HEK293 (cell line): ENCODE results near the gene TDRD9.

Source experiments
- CTCF ChIA-PET: fragments of 350-600 bp; formaldehyde crosslinking; extraction: SDS; loops from one replicate; lab custom pipeline; 2021; ENCODE audit warnings: antibody characterized with exemption; lab: Yijun Ruan, JAX
- POLR2A ChIA-PET: fragments of 300-600 bp; formaldehyde crosslinking; extraction: SDS; loops from one replicate; lab custom pipeline; 2020; ENCODE audit warnings: antibody characterized with exemption, inconsistent platforms; lab: Yijun Ruan, JAX
- H3K27ac ChIP-seq: fragments of 200-500 bp; sonication (Bioruptor generic); 2 replicates; pipeline ENCODE4 v1.5.1; 2014; ENCODE audit warnings: low read depth, low read length, control low read depth, inconsistent platforms; ENCODE audit errors: extremely low read depth
- H3K36me3 ChIP-seq, 2 experiments: fragments of 200-500 bp in 1 of 2; sonication (Bioruptor generic) in 1 of 2; 1 replicate in 1 of 2; 2 replicates in 1 of 2; pipeline ENCODE4 v1.5.1; 2014 to 2017; ENCODE audit warnings: inconsistent platforms in 2 of 2, low read length in 2 of 2; ENCODE audit not compliant: control insufficient read depth in 2 of 2, insufficient read depth in 1 of 2
- H3K4me1 ChIP-seq: fragments of 200-500 bp; sonication (Bioruptor generic); 2 replicates; pipeline ENCODE4 v1.5.1; 2014; ENCODE audit warnings: mild to moderate bottlenecking, low read length, inconsistent platforms; ENCODE audit not compliant: control insufficient read depth, insufficient read depth
- H3K4me3 ChIP-seq: 2 replicates; pipeline ENCODE4 v1.5.1; 2011; ENCODE audit warnings: low read depth, mild to moderate bottlenecking, control low read depth, low read length, moderate library complexity
- H3K9me3 ChIP-seq: fragments of 200-500 bp; sonication (Bioruptor generic); 2 replicates; pipeline ENCODE4 v1.5.1; 2014; ENCODE audit warnings: low read depth, low read length, inconsistent platforms; ENCODE audit not compliant: control insufficient read depth, insufficient read depth
- GLI2 ChIP-seq: fragments of 450-650 bp; formaldehyde crosslinking; IDR thresholded peaks from 2 replicates; pipeline ENCODE4; 2017; ENCODE audit warnings: missing biosample characterization, missing genetic modification characterization, low read depth, borderline replicate concordance
- GLIS1 ChIP-seq: fragments of 450-650 bp; formaldehyde crosslinking; IDR thresholded peaks from 2 replicates; pipeline ENCODE4 v1.5.1; 2016; ENCODE audit warnings: missing biosample characterization, missing genetic modification characterization
- SALL2 ChIP-seq: fragments of 450-650 bp; formaldehyde crosslinking; IDR thresholded peaks from 2 replicates; pipeline ENCODE4 v1.5.0; 2017; ENCODE audit warnings: missing biosample characterization, mild to moderate bottlenecking, missing genetic modification characterization, borderline replicate concordance
- SP2 ChIP-seq: fragments of 450-650 bp; formaldehyde crosslinking; IDR thresholded peaks from 2 replicates; pipeline ENCODE4 v1.5.1; 2016; ENCODE audit warnings: missing biosample characterization, missing genetic modification characterization
- TRIM28 ChIP-seq: IDR thresholded peaks from 2 replicates; pipeline ENCODE4 v1.6.1; 2011; ENCODE audit warnings: low read length, control low read depth, borderline replicate concordance
- YY2 ChIP-seq: fragments of 450-650 bp; formaldehyde crosslinking; IDR thresholded peaks from 2 replicates; pipeline ENCODE4 v1.5.1; 2016; ENCODE audit warnings: missing biosample characterization, missing genetic modification characterization
- ZBTB21 ChIP-seq: fragments of 450-650 bp; formaldehyde crosslinking; IDR thresholded peaks from 2 replicates; pipeline ENCODE4 v1.5.1; 2017; ENCODE audit warnings: missing biosample characterization, missing genetic modification characterization
- ZBTB48 ChIP-seq: fragments of 450-650 bp; formaldehyde crosslinking; IDR thresholded peaks from 2 replicates; pipeline ENCODE4 v1.5.1; 2016; ENCODE audit warnings: missing biosample characterization, missing genetic modification characterization
- ZFHX2 ChIP-seq: fragments of 450-650 bp; formaldehyde crosslinking; conservative IDR thresholded peaks from 2 replicates; pipeline ENCODE4 v1.5.1; 2016; ENCODE audit warnings: missing biosample characterization, missing genetic modification characterization
- ZFP37 ChIP-seq: fragments of 450-650 bp; formaldehyde crosslinking; IDR thresholded peaks from 2 replicates; pipeline ENCODE4 v1.5.1; 2016; ENCODE audit warnings: missing biosample characterization, missing genetic modification characterization
- ZFP69B ChIP-seq: fragments of 450-650 bp; formaldehyde crosslinking; IDR thresholded peaks from 2 replicates; pipeline ENCODE4 v1.5.1; 2016; ENCODE audit warnings: missing biosample characterization, missing genetic modification characterization
- ZNF292 ChIP-seq: fragments of 450-650 bp; formaldehyde crosslinking; IDR thresholded peaks from 2 replicates; pipeline ENCODE4 v1.5.1; 2016; ENCODE audit warnings: low read depth, missing biosample characterization, missing genetic modification characterization, borderline replicate concordance
- ZNF311 ChIP-seq: fragments of 450-650 bp; formaldehyde crosslinking; IDR thresholded peaks from 2 replicates; pipeline ENCODE4 v1.5.1; 2017; ENCODE audit warnings: missing biosample characterization, missing genetic modification characterization, borderline replicate concordance
- ZNF391 ChIP-seq: fragments of 450-650 bp; formaldehyde crosslinking; IDR thresholded peaks from 2 replicates; pipeline ENCODE4 v1.5.1; 2016; ENCODE audit warnings: low read depth, missing biosample characterization, missing genetic modification characterization, borderline replicate concordance
- ZNF510 ChIP-seq: fragments of 450-650 bp; formaldehyde crosslinking; IDR thresholded peaks from 2 replicates; pipeline ENCODE4 v1.5.1; 2018; ENCODE audit warnings: mild to moderate bottlenecking, missing genetic modification characterization, missing biosample characterization; ENCODE audit not compliant: insufficient replicate concordance
- ZNF555 ChIP-seq: fragments of 450-650 bp; formaldehyde crosslinking; conservative IDR thresholded peaks from 2 replicates; pipeline ENCODE4 v1.5.1; 2017; ENCODE audit warnings: missing biosample characterization, mild to moderate bottlenecking, missing genetic modification characterization, inconsistent platforms
- ZNF561 ChIP-seq: fragments of 450-650 bp; IDR thresholded peaks from 2 replicates; pipeline ENCODE4 v1.5.1; 2018; ENCODE audit warnings: missing biosample characterization, missing genetic modification characterization, borderline replicate concordance
- ZNF701 ChIP-seq: fragments of 450-650 bp; formaldehyde crosslinking; IDR thresholded peaks from 2 replicates; pipeline ENCODE4 v1.5.1; 2016; ENCODE audit warnings: missing biosample characterization, missing genetic modification characterization
- ZNF830 ChIP-seq: fragments of 450-650 bp; IDR thresholded peaks from 2 replicates; pipeline ENCODE4 v1.5.0; 2018; ENCODE audit warnings: missing biosample characterization, missing genetic modification characterization, low read depth, mild to moderate bottlenecking, moderate library complexity
- ZNF843 ChIP-seq: fragments of 450-650 bp; formaldehyde crosslinking; IDR thresholded peaks from 2 replicates; pipeline ENCODE4 v1.5.1; 2016; ENCODE audit warnings: missing biosample characterization, missing genetic modification characterization
- ZSCAN23 ChIP-seq: fragments of 450-650 bp; formaldehyde crosslinking; IDR thresholded peaks from 2 replicates; pipeline ENCODE4 v1.5.1; 2016; ENCODE audit warnings: missing biosample characterization, missing genetic modification characterization
- TF ChIP-seq, protein P1 (sequence below): fragments of 450-650 bp; formaldehyde crosslinking; IDR thresholded peaks from 2 replicates; pipeline ENCODE4 v1.5.1; 2016; ENCODE audit warnings: missing biosample characterization, missing genetic modification characterization
- TF ChIP-seq, protein P2 (sequence below): fragments of 450-650 bp; formaldehyde crosslinking; IDR thresholded peaks from 2 replicates; pipeline ENCODE4 v1.5.1; 2017; ENCODE audit warnings: missing biosample characterization, missing genetic modification characterization
- TF ChIP-seq, protein P3 (sequence below): fragments of 450-650 bp; formaldehyde crosslinking; IDR thresholded peaks from 2 replicates; pipeline ENCODE4 v1.5.1; 2016; ENCODE audit warnings: missing biosample characterization, missing genetic modification characterization, borderline replicate concordance
- TF ChIP-seq, protein P4 (sequence below): fragments of 450-650 bp; formaldehyde crosslinking; IDR thresholded peaks from 2 replicates; pipeline ENCODE4 v1.5.1; 2016; ENCODE audit warnings: missing biosample characterization, missing genetic modification characterization
- TF ChIP-seq, protein P5 (sequence below): fragments of 450-650 bp; formaldehyde crosslinking; IDR thresholded peaks from 2 replicates; pipeline ENCODE4 v1.5.1; 2016; ENCODE audit warnings: missing biosample characterization, missing genetic modification characterization

The TDRD9 gene

DNA sequence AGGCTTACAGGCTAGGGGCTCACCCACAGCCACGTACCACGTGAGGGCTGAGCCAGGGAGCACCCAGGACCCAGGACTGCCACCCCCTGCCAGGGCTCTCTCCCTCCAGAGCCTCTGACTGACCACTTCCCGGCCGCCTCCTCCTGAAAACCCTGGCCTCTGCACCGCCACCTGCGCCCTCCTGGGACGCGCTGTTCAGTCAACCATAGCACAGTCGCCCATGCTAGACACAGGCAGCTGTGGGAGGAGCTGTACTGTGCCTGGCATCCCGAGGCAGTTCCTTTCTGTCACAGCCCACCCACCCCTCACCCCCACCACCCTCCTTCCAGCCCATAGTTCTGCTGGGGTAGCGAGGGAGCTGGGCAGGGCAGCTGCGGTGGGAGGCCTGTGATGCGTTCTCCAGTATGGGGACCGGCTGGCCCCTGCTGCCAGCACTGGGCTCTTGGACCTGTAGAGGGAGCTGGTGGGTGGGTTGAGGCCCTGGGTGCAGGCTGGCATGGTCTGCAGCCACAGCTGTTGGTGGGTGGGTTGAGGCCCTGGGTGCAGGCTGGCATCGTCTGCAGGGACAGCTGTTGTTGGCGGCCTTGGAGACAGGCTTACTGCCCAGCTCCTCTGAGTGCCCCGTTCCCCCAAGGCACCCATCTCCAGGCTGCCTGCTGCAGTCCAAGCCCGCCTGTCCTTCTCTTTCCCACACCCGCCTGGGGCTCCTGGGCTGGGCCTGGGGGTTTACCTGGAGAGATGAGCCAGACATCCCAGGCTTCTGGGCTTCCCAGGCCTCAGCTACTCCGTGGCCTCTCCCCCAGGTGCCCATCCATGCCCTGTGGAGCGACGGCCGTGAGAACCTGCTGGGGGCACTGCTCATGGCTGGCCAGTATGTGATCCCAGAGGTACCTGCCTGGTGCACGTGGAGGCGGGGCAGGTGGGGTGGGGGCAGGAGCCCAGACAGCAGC, 168.8 kb downstream of the TDRD9 start:
- ChIA-PET CTCF (interaction anchor here (0.6 to 0.9 kb wide), 3 partner anchors 12 to 1165 kb away, joined by 3 to 6 read pairs (median 4); no protein-coding TSS in a partner anchor), POLR2A (no interaction called here)
- Histone ChIP-seq H3K4me1 (no peaks in the 10 kb centered on the region), H3K27ac (no peak overlapping the region), H3K36me3 (no peaks in the 10 kb centered on the region), H3K4me3 (no peak overlapping the region), H3K9me3 (no peaks in the 10 kb centered on the region)
- no peak for TF ChIP-seq ZFP69B
- TF ChIP-seq, protein P1, sequence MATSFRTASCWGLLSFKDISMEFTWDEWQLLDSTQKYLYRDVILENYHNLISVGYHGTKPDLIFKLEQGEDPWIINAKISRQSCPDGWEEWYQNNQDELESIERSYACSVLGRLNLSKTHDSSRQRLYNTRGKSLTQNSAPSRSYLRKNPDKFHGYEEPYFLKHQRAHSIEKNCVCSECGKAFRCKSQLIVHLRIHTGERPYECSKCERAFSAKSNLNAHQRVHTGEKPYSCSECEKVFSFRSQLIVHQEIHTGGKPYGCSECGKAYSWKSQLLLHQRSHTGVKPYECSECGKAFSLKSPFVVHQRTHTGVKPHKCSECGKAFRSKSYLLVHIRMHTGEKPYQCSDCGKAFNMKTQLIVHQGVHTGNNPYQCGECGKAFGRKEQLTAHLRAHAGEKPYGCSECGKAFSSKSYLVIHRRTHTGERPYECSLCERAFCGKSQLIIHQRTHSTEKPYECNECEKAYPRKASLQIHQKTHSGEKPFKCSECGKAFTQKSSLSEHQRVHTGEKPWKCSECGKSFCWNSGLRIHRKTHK (tag by site-specific recombination): no peak
- TF ChIP-seq, protein P2, sequence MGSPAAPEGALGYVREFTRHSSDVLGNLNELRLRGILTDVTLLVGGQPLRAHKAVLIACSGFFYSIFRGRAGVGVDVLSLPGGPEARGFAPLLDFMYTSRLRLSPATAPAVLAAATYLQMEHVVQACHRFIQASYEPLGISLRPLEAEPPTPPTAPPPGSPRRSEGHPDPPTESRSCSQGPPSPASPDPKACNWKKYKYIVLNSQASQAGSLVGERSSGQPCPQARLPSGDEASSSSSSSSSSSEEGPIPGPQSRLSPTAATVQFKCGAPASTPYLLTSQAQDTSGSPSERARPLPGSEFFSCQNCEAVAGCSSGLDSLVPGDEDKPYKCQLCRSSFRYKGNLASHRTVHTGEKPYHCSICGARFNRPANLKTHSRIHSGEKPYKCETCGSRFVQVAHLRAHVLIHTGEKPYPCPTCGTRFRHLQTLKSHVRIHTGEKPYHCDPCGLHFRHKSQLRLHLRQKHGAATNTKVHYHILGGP (tag by site-specific recombination): no peak
- TF ChIP-seq ZBTB21: no peak
- no peak for TF ChIP-seq ZBTB48 (tag by site-specific recombination)
- TF ChIP-seq, protein P3, sequence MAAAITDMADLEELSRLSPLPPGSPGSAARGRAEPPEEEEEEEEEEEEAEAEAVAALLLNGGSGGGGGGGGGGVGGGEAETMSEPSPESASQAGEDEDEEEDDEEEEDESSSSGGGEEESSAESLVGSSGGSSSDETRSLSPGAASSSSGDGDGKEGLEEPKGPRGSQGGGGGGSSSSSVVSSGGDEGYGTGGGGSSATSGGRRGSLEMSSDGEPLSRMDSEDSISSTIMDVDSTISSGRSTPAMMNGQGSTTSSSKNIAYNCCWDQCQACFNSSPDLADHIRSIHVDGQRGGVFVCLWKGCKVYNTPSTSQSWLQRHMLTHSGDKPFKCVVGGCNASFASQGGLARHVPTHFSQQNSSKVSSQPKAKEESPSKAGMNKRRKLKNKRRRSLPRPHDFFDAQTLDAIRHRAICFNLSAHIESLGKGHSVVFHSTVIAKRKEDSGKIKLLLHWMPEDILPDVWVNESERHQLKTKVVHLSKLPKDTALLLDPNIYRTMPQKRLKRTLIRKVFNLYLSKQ (tag by site-specific recombination): no peak
- TF ChIP-seq SP2: no peak
- no peak for TF ChIP-seq TRIM28
- TF ChIP-seq ZFHX2 (tag by site-specific recombination): 0 out of 2 replicates have a peak, but pooled peaks have one; percentile 12
- TF ChIP-seq, all 188 proteins: peak for 1

DNA sequence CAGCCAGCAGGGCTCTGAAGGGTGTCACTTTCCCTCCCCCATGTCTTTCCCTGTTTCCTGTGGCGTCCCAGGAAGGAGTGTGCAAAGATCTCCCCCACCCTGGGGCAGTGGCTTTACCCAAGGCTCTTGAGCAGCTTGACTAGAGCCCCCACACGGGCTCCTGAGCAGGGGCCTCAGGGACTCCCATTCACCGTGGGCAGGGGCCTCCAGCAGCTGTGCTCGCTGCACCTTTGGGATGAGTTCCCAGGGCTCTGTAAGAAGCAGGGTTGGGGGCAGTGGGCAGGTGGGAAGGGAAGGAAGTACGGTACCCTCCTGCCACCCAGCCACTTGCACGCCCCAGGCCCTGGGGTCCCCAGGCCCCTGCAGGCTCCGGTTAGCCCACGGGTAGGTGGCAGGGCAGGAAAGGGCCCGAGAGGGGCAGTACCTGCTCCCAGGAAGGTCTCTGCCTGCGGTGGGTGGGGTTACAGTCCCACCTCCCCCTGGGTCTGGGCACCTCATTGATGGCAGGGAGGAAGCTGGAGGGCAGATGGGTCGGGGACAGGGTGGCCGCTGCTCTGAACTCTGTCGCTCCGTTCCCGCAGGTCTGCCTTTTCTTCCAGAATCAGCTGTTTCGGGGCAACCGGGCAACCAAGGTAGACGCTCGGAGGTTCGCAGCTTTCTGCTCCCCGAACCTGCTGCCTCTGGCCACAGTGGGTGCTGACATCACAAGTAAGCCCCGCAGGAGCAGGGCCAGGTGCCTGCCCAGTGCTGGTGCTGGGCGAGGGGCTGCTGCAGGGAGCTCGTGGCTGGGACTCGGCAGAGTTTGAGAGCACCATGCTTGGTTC, 170.2 kb downstream of the TDRD9 start:
- Histone ChIP-seq H3K36me3 (no peaks in the 10 kb centered on the region), H3K27ac (no peak overlapping the region), H3K4me3 (no peak overlapping the region), H3K9me3 (no peaks in the 10 kb centered on the region), H3K4me1 (no peaks in the 10 kb centered on the region)
- ChIA-PET POLR2A (no interaction called here), CTCF (interaction anchor here (0.9 kb wide), 1 partner anchor 23 kb away, joined by 3 read pairs; no protein-coding TSS in a partner anchor)
- no peak for TF ChIP-seq ZNF555
- TF ChIP-seq ZNF292 (tag by site-specific recombination): no peak
- no peak for TF ChIP-seq ZNF510 (tag by site-specific recombination)
- TF ChIP-seq, protein P4, sequence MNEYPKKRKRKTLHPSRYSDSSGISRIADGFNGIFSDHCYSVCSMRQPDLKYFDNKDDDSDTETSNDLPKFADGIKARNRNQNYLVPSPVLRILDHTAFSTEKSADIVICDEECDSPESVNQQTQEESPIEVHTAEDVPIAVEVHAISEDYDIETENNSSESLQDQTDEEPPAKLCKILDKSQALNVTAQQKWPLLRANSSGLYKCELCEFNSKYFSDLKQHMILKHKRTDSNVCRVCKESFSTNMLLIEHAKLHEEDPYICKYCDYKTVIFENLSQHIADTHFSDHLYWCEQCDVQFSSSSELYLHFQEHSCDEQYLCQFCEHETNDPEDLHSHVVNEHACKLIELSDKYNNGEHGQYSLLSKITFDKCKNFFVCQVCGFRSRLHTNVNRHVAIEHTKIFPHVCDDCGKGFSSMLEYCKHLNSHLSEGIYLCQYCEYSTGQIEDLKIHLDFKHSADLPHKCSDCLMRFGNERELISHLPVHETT (tag by site-specific recombination): no peak
- no peak for TF ChIP-seq ZNF701 (tag by site-specific recombination)
- no peak for TF ChIP-seq ZNF830
- TF ChIP-seq ZNF311 (tag by site-specific recombination): no peak
- no peak for TF ChIP-seq ZNF843 (tag by site-specific recombination)
- no peak for TF ChIP-seq ZSCAN23 (tag by site-specific recombination)
- TF ChIP-seq YY2 (tag by site-specific recombination): no peak
- TF ChIP-seq ZFP37 (tag by site-specific recombination): no peak
- no peak for TF ChIP-seq SP2
- no peak for TF ChIP-seq GLIS1
- TF ChIP-seq SALL2 (tag by site-specific recombination): no peak
- TF ChIP-seq GLI2 (tag by site-specific recombination): no peak
- TF ChIP-seq, protein P5, sequence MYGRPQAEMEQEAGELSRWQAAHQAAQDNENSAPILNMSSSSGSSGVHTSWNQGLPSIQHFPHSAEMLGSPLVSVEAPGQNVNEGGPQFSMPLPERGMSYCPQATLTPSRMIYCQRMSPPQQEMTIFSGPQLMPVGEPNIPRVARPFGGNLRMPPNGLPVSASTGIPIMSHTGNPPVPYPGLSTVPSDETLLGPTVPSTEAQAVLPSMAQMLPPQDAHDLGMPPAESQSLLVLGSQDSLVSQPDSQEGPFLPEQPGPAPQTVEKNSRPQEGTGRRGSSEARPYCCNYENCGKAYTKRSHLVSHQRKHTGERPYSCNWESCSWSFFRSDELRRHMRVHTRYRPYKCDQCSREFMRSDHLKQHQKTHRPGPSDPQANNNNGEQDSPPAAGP (tag by site-specific recombination): no peak
- no peak for TF ChIP-seq ZNF391 (tag by site-specific recombination)
- TF ChIP-seq ZNF561: no peak
